ENCODE data around the gene GPRIN1. TPM values are rescaled to one million over a fixed set of nuclear protein-coding genes. Genes with fewer than 3 reads are reported as not detected.

Gene GPRIN1
- total RNA-seq, result 1 to 10 TPM in 1 of 4 donors, under 1 TPM in 3; 0.16 to 1.1 (median 0.63) TPM

DNA sequence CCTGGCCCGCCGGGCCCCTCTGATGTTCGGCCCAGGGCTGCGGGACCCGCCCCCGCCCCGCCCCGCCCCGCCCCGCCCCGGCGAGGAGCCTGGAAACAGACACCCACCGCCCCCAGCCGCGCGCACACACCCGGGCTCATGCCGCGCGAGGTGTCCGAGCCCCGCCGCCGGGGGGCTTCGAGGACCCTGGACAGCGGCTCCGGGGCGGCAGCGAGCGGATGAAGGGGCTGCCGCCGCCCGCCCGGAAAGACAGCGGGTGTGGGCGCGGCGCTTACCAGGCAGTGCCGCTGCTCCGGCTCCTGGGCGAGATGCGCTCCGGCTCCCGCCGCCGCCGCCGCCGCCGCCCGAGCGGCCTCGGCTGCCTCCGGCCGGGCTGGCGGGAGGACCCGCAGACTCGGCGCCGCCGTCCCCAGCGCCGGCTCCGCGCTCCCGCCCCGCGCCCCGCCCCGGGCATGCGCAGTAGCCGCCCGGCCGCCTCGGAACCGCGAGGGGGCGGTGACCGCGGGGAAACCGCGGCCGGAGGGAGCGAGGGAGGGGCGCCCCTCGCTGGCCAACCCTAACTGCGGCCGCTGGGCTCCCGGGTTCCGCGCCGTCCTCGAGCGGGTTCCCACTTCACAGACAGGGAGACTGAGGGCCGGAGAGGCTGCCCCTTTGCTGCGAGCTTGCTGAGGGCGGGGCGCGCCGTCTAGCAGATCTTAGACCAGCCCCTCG is at the start of gene GPRIN1:
Gene GPRIN1, minus strand, starts transcription at position 433 of the 711 bp plus-strand sequence. CDS start 10,322 bp downstream, outside the sequence.
- WGBS, 2 donors (ENCODE audit: low coverage in 1 of 2), result no CpG with 5 or more reads among the region's 101 CpGs
- Histone ChIP-seq H3K4me3 (peak within 1 kb of the TSS; percentile 35 to 67), H3K9me3 (no peaks in the 10 kb centered on the region), H3K27me3 (peaks cover 43% of the 10 kb centered on the region), H3K4me1 (peaks cover 0 to 18% (median 8%) of the 10 kb centered on the region in 3 donors), H3K36me3 (no peaks in the 10 kb centered on the region), H3K27ac (peak within 1 kb of the TSS in 1 of 4 donors; percentile 46)
- peak; percentile 82 for ATAC-seq
- TF ChIP-seq, protein P1, sequence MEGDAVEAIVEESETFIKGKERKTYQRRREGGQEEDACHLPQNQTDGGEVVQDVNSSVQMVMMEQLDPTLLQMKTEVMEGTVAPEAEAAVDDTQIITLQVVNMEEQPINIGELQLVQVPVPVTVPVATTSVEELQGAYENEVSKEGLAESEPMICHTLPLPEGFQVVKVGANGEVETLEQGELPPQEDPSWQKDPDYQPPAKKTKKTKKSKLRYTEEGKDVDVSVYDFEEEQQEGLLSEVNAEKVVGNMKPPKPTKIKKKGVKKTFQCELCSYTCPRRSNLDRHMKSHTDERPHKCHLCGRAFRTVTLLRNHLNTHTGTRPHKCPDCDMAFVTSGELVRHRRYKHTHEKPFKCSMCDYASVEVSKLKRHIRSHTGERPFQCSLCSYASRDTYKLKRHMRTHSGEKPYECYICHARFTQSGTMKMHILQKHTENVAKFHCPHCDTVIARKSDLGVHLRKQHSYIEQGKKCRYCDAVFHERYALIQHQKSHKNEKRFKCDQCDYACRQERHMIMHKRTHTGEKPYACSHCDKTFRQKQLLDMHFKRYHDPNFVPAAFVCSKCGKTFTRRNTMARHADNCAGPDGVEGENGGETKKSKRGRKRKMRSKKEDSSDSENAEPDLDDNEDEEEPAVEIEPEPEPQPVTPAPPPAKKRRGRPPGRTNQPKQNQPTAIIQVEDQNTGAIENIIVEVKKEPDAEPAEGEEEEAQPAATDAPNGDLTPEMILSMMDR (IDR thresholded peaks at IDR 0.05), result peak in 2 of 4 experiments; percentile 19 to 46
- TF ChIP-seq POLR2A (IDR thresholded peaks at IDR 0.05), result no peak

DNA sequence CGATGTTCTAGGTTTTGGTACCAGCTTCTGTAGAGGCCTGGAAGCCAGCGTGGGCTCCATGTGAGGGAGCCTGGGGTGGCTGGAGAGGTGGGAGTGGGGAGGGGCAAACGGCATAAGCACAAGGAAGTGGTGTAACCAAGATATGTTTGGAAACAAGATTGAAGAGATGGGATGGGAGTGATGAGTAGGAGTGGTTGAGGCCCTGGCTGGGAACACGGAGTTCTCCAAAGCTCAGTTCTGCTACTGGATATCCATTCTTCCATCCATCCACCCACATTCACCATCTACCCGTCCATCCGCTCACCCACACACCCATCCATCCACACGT is 49.5 kb upstream of the GPRIN1 start:
- 61 to 74% methylated on average over 6 to 7 of the region's 7 CpGs for WGBS, 2 donors (ENCODE audit: low coverage in 1 of 2)
- TF ChIP-seq POLR2AphosphoS5 (IDR thresholded peaks at IDR 0.05) (no peak), EP300 (IDR thresholded peaks at IDR 0.05) (no peak), POLR2A (IDR thresholded peaks at IDR 0.05) (no peak)
- TF ChIP-seq, protein P1 (IDR thresholded peaks at IDR 0.05), result no peak
- ATAC-seq, result no peak
- Histone ChIP-seq H3K9me3 (no peaks in the 10 kb centered on the region), H3K36me3 (peaks cover 0 to 34% of the 10 kb centered on the region in 2 donors), H3K27me3 (peaks cover 34% of the 10 kb centered on the region), H3K4me3 (no peak overlapping the region), H3K4me1 (peaks cover 0 to 25% (median 15%) of the 10 kb centered on the region in 3 donors), H3K27ac (no peak overlapping the region)

DNA sequence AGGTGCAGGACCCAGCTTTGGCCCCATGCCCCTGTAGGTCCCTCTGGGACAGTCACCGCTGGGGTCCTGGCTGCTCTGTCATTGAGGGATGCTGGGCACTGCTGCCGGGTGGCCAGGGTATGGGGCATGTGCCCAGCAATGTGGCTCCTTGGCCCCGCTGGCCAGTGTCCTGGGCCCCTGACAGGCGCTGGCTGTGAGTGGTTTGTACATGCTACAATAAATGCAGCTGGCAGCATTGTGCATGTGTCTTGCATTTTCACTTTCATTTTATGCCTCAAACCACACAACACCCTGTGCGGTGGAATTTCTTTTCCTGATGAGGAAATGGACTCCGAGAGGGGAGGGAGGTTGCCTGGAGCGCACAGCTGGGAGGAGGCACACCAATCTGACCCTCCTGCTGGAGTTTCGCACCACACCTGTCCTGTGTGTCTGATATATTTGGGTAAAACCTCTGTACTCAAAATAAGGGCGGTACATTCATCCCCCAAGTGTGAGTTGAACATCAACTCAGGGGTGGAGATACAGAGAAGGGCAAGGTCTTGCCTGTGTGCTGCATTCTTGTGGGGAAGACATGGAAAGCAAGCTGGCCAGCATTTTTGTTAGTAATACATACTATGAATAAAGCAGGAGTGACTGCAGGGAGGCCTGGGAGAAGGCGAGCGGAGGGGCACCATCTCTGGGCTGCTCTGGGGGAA is 49.0 kb upstream of the GPRIN1 start:
- 71 to 82% methylated on average over 3 to 8 of the region's 11 CpGs for WGBS, 2 donors (ENCODE audit: low coverage in 1 of 2)
- Histone ChIP-seq H3K27ac (peak overlapping the region in 1 of 4 donors; percentile 29), H3K4me1 (peaks cover 0 to 25% (median 15%) of the 10 kb centered on the region in 3 donors), H3K36me3 (peaks cover 0 to 39% of the 10 kb centered on the region in 2 donors), H3K4me3 (no peak overlapping the region), H3K9me3 (no peaks in the 10 kb centered on the region), H3K27me3 (peaks cover 29% of the 10 kb centered on the region)
- TF ChIP-seq, protein P1 (IDR thresholded peaks at IDR 0.05), result no peak
- no peak for TF ChIP-seq EP300 (IDR thresholded peaks at IDR 0.05)
- TF ChIP-seq POLR2AphosphoS5 (IDR thresholded peaks at IDR 0.05), result no peak
- no peak for TF ChIP-seq POLR2A (IDR thresholded peaks at IDR 0.05)
- ATAC-seq, result no peak

DNA sequence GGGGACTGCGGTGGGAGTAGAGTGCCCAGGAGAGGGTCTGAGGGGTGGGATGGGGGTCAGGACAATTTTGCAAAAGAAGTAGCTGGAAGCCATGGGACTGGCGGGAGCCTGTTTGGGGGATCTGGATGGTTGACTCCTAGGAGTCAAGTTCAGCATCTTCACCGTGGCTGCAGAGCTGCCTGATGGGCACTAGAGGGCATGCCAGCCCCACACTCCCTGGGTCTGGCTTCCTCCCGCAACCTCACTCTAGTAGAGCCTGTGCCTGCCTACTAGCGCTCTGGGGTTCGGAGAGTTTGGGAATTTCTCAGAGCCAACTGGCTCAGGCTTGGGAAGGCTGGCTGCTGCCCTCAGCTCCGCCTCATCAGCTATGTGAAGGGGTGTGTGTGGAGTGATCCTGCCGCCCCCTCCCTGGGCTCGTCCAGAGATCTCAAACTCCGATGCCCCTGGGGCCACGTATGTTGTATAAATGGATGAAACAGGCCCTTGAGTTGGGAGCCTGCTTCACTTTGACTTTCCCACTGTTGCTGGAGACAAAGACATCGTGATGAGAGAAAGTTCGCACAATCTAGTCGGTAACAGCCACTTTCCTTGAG is 48.1 kb upstream of the GPRIN1 start:
- ATAC-seq, result peak; percentile 64
- H3K4me1 ChIP-seq, result peaks cover 0 to 25% (median 15%) of the 10 kb centered on the region in 3 donors
- H3K9me3 ChIP-seq, result no peaks in the 10 kb centered on the region
- H3K36me3 ChIP-seq, result peaks cover 0 to 47% of the 10 kb centered on the region in 2 donors
- 52% methylated on average over 12 of the region's 14 CpGs; no CpG with 5 or more reads in 1 of the 2 donors for WGBS, 2 donors (ENCODE audit: low coverage in 1 of 2)
- H3K27ac ChIP-seq, result no peak overlapping the region
- H3K4me3 ChIP-seq, result no peak overlapping the region
- peaks cover 20% of the 10 kb centered on the region for H3K27me3 ChIP-seq
- no peak for TF ChIP-seq POLR2A (IDR thresholded peaks at IDR 0.05)
- TF ChIP-seq, protein P1 (IDR thresholded peaks at IDR 0.05), result peak in 3 of 4 experiments; percentile 63 to 86 (median 67)
